GM21526 (cell line): Measurements from ENCODE around the gene EHD1.

Source experiments
- ATAC-seq: cut with Tn5 transposase; IDR thresholded peaks from one replicate; pipeline ENCODE4 v1.9.1; 2021; ENCODE audit warnings: moderate library complexity; ENCODE audit not compliant: unreplicated experiment, low FRiP score

The EHD1 gene

DNA sequence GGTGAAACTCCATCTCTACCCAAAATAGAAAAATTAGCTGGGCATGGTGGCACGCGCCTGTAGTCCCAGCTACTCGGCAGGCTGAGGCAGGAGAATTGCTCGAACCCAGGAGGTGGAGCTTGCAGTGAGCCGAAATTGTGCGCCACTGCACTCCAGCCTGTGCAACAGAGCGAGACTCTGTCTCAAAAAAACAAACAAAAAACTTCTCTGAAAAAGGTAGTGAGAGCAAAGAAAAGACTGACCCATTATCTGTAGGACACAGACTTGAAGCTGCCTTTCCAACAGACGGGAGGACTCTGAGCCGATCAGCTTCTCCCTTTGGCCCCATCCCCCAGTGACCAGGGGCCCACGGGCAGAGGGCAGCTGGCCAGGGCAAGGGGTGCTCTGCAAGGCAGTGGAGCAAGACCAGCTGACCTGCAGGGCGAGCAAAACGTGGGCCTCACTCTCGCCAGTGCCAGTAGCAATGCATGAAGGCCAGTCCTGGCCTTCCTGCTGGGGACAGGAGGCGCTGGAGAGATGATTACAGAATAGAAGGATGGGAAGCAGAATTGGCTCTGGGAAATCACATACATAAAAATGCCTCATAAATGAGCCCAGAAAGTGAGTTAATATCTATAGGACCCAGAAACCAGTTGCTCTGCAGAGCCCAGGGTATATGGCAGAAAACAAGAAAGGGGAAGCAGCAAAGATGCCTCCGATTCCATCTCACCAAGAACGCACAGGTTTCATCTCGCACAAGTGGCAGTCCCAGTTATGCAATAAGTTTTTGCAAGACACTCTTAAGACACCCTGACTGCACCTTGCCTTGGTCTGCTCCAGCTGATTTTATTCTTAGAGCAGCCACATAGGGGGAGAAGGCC, 2.8 kb downstream of the EHD1 start:
- no peak for ATAC-seq

DNA sequence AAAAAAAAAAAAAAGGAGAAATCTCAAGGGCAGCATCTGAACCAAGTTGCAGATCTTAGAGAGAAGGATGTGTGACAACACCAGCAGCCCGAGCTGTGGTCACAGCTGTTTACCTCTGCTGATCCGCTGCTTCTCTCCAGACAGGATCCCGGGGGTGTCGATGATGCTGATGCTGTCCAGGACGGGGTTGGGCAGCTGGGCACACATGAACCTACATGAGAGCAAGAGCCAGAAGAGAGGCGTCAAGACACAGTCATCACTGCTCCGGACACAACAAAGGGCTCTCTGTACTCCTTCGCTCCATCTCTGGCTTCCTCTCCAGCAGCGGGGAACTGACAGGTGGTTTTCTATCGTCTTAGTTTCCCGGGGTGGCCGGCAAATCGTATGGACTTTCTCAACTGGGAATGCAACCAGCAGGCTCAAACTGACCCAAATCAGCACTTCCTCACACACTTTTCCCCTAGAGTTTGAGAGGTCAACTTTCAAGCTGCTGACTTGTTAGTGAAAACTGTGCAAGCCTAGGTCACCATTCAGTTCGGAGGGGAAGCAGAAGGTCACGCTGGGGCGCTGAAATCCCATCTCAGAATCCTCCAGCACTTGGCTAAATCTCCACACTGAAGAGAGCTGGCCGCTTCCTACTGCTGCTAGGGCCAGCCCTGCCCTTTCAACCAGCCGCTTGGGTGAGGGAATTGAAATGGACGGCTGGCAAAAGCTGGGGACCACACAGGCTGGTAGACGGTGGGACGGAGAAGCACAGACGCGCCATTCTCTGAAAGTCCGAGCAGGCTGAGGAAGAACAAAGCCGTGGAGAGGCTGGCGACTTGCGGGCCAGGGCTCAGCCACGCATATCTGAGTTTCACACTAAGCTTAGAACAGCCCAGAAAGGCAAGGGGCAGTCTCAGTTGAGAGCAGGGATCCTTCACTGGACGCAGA, 3.8 kb downstream of the EHD1 start:
- no peak for ATAC-seq

DNA sequence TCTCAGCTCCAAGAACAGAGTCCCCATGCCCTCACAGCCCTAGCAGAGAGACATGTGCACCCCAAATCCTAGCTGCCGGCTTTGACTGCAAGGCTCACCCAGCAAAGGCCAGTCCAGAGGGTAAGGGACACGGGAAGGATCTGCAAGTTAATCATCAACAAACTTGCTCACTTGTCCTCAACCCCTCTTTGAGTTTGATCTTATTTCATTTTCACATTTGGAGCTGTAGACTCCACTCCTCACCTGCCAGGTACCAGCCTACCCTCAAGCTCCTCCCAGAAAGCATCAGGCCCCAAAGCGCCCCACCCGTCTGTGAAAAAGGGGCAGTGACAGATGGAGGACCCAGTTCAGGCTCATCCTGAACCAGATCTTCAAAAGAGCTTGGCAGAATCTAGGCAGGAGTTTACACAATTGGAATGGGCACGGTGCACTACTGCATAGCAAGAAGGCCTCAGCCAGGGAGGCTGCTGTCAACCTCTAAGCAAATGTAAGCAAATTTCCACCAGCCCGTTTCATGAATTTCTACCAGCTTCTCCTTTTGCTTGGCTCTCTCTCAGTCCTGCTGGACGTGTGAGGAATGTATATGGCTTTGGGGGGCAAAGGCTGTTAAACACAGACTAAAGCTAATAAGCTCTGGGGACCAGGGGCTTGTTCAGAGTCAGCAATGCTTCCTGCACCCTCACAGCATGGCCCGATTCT, 5.5 kb downstream of the EHD1 start:
- no peak for ATAC-seq

DNA sequence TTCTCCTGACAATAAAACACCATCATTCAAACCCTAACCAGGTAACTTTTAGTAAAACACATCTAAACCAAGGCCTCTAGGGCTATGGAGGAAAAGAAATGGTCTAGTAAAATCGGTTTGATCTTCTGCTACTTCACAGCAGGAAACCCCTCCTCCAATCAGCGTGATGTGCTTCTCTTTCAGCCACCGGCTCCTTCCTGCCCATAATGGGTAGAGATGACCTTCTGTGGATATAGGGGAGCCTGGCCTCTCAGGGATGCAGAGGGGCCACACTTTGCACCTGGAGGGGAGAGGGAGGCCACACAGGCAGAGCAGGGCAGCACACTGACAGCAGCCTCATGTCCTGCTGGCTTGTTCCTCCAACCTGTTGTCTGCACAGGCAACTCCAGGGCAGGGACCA, 6.9 kb downstream of the EHD1 start:
- ATAC-seq: no peak

DNA sequence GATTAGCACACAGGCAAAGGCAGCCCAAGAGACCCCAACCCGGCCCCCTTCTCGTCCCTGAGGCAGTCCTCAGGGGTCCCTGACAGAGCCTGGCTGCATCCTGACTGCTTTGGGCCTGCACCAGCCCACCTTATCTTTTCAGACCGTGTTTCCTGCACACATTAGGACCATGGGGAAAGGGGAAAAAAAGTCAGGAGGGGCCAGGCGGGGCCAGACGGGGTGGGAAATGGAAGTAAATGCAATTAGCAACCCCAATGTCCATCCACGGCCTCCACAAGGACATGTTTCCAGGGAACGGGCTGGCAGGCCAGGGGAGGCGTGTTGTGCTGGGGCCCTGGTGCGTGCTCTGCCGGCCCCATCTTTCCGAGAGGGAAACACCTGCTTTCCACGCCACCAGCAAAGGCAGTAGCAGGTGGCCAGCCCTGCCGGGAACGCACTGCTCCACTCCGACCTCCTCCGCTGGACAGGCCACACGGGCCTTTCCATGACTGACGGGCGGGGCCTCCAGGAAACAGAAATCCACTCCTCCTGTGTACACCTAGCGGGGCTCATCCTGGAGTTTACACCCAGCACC, 7.4 kb downstream of the EHD1 start:
- no peak for ATAC-seq

DNA sequence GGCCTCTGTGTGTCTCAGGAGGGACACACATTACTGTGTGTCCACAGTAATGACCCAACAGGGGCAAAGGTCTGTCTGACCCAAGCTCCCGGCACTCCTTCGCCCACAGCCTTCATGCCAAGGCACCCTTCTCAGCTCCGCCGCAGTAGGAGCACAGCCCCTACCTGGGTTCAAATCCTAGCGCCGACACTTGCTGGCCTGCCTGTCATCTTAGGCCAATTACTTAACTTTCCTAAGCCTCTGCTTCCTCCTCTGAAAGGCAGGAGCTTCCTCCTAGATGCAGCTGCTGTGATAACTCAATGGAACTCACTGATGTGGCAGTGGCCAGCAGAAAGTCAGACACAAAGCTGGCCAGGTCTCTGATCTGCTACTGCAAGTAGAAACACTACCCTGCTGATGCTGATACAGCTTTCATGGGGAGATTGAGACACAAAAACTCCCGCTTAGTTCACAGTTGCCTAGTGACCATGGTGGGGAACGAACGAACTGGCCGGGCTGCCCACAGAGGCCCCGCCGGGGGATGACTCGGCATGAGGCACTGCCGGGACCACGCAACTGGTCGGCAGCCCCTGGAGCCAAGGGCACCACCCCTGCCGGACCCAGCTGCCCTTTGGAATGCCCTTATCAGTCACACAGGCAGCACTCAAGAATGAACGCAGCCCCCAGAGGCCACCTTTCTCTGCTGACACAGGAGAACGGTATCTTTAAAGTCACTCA, 8.1 kb downstream of the EHD1 start:
- ATAC-seq: no peak

DNA sequence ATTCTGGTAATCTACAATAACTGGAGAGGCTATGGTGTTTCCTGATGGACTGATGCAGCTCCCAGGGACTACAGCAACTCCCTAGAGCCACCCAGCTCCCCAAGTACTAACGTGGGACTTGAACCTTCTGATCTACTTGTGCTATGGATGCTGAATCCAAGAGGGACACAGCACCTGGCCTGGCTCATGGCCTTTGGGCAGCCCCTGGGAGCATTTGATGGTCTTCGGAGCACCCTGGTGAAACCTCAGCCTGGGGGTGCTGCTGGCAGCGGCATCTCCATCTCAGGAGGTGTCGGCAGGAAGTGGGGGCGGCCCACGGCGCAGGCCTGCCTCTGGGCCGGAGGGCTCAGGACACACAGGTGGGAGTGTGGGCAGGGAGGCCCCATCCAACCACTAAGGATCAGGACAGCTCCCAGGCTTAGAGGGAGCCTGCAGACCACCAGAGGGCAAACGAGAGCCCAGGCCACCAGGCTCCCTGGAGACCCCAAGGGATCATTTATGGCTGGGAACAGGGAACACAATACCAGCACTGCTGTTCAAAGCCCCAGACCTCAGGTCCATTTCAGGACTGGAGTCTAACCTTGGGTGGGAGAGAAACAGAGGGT, 8.7 kb downstream of the EHD1 start:
- no peak for ATAC-seq

DNA sequence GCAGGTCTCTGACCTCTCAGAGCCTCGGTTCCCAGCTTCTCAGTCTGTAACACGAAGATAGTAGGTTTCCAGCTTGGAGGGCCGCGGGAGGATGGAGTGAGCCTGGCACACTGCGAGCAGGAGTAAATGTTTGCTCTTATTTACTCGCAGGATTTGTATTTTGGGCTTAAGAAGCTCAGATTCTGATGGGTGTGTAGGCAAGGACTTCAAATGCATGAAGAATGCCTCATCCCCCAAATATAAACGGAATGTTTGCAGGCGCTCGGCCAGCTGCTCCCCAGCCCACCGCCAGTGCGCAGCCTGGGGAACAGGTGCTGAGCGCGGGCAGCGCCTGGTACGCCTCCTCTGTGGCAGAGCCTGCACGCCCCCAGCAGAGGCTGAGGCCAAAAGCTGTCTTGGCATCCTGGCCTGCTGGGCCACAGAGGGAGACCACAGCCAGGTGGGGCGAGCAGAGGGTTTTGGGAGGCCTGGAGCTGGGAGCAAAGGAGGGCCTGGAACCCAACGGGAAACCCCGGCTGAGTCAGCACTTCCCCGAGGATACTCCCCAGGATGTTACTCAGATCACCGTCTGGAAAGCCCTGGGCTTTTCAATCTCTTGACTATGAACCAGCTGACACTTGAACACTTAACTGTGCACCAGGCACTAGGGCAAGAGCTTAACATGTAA, 9.4 kb downstream of the EHD1 start:
- ATAC-seq: no peak

DNA sequence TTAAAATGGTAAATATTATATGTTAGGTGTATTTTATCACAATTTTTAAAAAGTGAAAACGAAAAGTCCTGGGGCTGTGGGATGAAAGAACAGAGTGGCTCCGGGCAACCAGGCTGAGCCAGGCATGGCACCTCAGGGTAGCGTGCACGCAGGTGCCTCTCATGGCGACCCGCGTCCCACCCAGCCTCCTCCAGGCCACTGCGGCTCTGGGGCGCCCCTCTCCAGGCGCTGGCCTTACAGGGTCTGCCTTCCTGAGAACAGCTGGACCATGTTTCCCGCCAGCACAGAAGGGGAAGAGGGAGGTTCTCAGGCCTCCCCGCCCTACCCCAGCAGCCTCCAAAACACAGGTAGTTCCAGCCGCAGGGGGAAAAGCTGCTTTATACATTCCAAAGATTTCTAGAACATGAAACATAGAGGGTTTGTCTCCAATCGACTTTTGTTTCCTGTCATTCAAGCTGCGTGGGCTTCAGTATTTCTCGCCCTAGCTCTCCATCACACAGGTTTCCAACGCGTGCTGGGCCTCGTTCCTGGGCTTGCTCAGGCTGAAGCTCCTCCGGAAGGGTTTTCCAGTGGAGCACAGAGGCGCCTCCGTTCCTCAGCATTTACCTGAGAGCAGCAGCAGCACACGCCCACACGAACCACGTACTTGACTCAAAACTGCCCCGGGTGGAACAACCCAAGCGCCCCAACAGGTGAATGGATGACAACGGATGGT, 10.5 kb downstream of the EHD1 start:
- no peak for ATAC-seq

DNA sequence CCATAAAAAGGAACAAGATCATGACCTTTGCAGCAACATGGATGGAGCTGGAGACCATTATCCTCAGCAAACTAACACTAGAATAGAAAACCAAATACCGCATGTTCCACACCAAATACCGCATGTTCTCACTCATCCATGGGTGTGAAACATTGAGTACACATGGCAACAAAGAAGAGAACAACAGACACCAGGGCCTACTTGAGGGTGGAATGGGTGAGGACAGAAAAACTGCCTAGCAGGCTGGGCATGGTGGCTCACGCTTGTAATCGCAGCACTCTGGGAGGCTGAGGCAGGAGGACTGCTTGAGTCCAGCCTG, 12.3 kb downstream of the EHD1 start:
- no peak for ATAC-seq

DNA sequence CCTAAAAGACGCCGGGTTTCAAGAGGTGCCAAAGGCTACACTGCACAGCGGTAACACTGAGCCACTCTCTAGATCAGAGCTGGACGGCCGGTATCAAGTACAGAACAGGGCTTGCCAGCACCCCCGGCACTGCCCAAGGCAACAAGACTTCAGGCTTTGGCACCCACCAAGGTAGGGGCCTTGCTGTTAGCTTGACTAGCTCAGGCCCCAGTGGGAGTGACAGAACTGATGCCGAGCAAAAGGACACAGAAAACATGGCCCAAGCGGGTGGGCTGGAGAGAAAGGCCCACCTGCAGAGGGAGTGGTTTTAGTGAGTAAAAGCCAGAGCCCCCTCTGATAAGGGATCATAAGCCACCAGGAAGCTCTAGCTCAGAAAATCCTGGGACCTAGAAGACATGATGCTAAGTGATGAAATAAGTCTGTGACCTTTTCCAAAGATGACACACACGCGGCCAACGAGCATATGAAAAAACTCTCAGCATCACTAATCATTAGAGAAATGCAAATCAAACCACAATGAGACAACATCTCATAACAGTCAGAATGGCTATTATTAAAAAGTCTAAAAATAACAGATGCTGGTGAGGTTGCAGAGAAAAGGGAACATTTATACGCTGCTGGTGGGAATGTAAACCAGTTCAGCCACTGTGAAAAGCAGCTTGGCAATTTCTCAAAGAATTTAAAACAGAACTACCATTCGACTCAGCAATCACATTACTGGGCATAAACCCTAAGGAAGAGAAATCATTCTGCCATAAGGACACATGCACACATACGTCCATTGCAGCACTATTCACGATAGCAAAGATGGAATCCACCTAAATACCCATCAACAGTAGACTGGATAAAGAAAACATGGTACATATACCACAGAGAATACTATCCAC, 12.9 kb downstream of the EHD1 start:
- no peak for ATAC-seq

DNA sequence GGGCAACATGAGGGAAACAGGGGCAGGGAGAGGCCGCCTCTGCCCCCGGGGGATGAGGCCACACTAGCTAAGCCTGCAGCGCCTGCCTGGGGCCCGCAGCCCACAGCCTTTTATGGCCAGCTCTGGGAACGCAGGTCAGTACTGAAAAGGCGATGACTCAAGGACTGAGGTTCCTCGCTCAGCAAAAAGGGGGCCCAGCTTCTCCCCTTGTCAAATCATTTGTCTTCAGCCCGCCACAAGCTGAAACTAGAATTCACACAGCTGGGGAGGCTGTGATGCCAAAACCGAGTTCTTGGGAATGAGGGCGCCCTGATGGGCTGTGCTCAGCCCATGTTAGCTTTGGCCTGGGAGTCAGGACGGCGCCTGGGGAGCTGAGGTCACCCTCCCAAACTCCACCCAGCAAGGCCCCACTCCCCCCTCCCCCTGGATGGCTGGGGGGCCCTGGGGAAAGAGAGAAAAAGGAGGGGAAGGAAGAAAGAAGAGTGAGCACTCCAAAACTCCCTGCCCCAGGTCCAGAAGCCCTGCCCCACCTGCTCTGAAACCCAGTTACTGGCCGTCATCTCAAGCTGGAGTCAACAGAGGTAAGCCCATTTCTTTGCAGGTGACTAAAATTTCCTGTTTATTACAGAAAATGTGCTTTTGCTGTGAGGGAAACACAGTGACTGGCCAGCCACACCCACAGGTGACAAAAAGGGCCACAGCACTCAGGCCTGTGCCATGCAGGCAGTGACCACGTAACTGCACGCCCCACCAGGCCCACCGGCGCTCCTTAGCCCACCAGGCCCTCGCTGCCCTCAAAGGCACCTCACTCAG, 13.7 kb downstream of the EHD1 start:
- ATAC-seq: no peak

DNA sequence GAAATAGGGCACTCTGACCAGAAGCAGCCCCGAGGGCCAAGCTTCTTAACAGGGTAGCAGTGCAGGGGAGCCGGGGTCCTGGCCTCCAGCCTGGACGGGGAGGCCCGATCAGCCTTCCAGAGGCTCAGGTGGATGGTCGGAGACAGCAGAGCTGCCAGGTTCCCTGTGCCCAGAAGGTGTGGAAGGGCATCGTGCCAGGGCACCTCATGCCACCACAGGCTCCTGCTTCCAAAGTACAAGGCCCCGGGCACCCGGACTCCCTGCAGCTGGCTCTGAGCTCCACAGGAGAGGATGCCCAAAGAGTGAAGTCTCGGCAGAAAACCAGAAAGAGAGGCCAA, 14.3 kb downstream of the EHD1 start:
- ATAC-seq: no peak

DNA sequence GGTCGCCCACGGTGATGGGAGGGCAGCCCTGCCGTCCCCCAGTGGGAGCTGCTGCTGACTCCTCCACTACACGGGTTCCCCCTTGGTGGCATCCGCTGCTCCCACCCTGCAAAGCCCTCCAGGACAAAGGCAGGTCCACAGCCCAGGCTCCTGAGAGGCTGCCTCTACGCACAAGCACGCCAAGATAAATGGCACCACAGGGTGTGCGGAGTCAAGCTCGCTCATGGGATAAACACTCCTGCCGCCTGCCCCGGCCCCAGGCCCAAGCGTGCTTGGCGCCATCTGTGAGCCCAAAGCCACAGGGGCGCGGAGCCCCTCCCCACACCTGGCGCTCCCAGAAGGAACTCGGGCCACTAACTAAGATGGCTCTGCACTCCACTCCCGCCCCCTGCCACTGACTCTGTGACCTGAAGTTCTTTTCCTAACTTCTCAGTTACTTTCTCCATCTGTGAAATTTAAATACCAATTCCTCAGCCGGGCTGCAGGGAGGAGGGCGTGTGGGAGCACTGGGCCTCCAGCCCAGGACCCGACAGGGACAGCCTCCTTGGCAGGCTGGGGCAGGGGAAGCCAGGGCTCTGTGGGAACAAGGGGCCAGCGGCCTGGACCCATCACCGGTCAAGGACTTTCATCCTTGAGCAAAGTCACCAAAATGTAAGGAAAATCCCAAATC, 14.9 kb downstream of the EHD1 start:
- ATAC-seq: no peak

DNA sequence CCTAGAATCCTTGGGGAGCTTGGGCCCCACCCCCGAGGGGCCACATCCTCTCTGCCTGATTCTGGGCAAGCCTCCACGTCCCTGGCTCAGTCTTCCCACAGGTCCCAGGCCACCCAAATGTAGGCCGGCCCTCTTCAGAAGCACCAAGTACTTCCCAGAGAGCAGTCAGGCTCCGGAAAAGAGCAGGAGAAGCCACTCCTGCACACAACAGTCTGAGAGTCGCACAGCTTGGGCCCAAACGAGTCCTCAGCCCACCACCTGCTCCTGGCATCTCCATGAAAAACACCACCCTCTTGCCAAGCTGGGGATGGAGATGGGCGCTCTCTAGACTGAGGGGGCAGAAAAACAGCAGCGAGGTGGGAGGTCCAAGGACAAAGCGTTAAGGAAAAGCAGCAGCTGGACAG, 15.4 kb downstream of the EHD1 start:
- no peak for ATAC-seq

DNA sequence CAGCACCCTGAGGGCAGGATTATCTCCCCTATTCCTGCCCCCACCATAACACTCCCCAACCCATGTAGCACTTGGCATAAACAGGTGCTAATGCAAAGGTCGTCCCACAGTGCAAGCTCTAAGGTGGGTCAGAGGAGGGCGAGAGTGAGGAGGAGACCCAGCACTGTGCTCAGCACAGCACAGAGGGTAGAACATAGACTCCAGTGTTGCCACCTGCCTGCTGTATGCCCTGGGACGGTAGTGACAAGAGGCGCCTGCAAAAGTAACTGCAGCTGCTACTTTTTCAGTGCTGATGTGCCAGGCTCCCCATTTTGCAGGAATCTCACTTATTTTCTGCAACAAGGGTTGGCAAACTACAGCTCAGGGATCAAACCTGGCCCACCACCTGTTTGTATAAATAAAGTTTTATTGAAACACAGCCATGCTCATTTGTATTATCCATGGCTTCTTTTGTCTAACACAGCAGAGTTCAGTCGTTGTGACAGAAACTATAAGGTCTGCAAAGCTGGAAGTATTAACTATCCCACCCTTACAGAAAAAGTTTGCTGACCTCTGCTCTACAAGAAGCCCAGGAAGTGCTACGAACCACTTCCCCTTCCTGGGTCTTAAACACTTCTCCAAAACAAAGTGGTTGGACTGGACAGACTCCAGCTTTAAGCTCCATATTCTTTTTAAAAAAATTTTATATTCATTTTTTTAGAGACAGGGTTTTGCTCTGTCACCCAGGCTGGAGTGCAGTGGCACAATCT, 17.0 kb downstream of the EHD1 start:
- no peak for ATAC-seq
